ENCODE measurements around the gene LGMN. TPM values are rescaled to one million over a fixed set of nuclear protein-coding genes. Genes with fewer than 3 reads are reported as not detected.

LGMN gene
- total and polyA plus RNA-seq, 9 of the 15 experiments (the other 6 are each of a cell fraction or from before 2014, with no cell fraction given), result 0.05 to 1.4 (median 0.43) TPM; not detected in 2

DNA sequence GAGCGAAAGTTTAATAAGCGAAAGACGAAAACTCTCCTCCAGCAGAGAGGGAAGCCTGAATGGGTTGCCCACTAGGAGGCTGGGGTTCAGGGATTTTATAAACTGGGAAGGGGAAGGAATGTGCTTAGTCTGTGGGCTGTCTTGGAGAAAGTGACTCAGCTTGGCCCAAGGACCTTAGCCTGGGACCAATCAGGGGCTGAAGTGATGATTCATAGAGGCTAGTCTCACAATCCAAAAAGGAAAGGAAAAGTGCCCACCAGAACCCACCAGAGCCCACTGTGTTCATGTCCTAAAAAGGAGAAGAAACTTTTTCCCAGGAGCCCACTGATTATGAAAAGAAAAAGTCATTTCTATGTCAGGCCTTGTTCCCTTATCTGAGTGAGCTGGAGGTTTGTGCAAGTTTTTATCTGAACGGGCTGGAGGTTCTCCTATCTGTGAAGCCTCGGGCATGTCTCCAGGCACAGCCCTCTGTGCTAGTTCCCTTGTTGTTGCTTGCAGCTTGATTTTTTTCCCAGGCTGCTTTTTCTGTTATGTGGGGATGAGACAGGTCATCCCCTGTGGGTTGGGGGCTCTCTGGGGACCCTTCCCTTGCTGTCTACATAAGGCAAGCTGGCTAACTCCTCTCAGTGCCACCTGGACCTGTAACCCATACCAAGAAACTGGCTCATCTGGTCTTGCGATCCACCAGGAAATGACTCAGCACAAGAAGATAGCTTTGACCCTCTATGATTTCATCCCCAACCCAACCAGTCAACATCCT lies 37.4 kb upstream of the LGMN start:
- peak overlapping the region; percentile 49 for H2AFZ ChIP-seq (ENCODE audit: low read depth, low read length)
- in situ Hi-C loops (cut with MboI) (no loop called here), intact Hi-C loops (cut with micrococcal nuclease) (no loop called here)
- no peaks in the 10 kb centered on the region for H4K20me1 ChIP-seq (replicated peaks; ENCODE audit: control insufficient read depth, insufficient read depth, low read length)
- no TSS peak for BruUV-seq (replicated peaks)
- CTCF ChIA-PET (ENCODE audit: low intra/inter-chr PET ratio), result interaction anchor here (1.5 to 2.5 kb wide), 2 partner anchors 68 to 99 kb away, joined by 3 to 14 read pairs; no protein-coding TSS in a partner anchor
- WGBS (ENCODE audit: insufficient coverage, low coverage, missing lambda C conversion rate), result 21% methylated on average over 6 of the region's 6 CpGs
- no peaks in the 10 kb centered on the region for H3K79me2 ChIP-seq (ENCODE audit: control insufficient read depth, insufficient read depth, low read length)
- POLR2A ChIA-PET, result interaction anchor here (1.4 kb wide), 1 partner anchor 68 kb away, joined by 3 read pairs; no protein-coding TSS in a partner anchor
- DNase-seq (ENCODE audit: extremely low read depth in 1 of 4, low spot score in 3 of 4), result peak; percentile 27 to 62 (median 30)
- peak overlapping the region; percentile 31 for H3K4me2 ChIP-seq (ENCODE audit: insufficient read depth, low read length)
- peak overlapping the region; percentile 49; the same call in 2 of the 3 replicates for H3K27ac ChIP-seq (ENCODE audit: extremely low read depth, low read depth, low read length)
- no peak overlapping the region for H3K4me3 ChIP-seq
- H3K9ac ChIP-seq (ENCODE audit: insufficient read depth in 1 of 2, low read depth in 2 of 2, low read length in 2 of 2), result no peak overlapping the region
- no peaks in the 10 kb centered on the region for H3K9me1 ChIP-seq (ENCODE audit: control insufficient read depth, insufficient read depth, low read length)
- peak; percentile 85 for ATAC-seq
- no peaks in the 10 kb centered on the region for H3K36me3 ChIP-seq (ENCODE audit: control insufficient read depth, insufficient read depth, low read length)
- peak; percentile 77 for FAIRE-seq
- peaks cover 0 to 11% of the 10 kb centered on the region in 2 experiments; a peak in 3 of 5 replicates for H3K4me1 ChIP-seq (replicated peaks in 1 of 2; ENCODE audit: control insufficient read depth in 2 of 2, insufficient read depth in 2 of 2, low read length in 2 of 2)
- peaks cover 5% of the 10 kb centered on the region; the same call in 1 of the 2 replicates for H3K9me3 ChIP-seq (replicated peaks; ENCODE audit: control insufficient read depth, insufficient read depth, low read depth, low read length)
- H3K27me3 ChIP-seq (ENCODE audit: control insufficient read depth in 2 of 2, insufficient read depth in 2 of 2, low read length in 2 of 2), result no peaks in the 10 kb centered on the region
- TF ChIP-seq JUND (IDR thresholded peaks at IDR 0.05; ENCODE audit: borderline replicate concordance, low read depth, low read length) (peak; percentile 59; the same call in 1 of the 2 replicates), JUND (tag; IDR thresholded peaks at IDR 0.05; ENCODE audit: borderline replicate concordance, low read depth, low read length) (peak; percentile 43; the same call in 1 of the 3 replicates), MAFG (tag; conservative IDR thresholded peaks at IDR 0.05) (peak; percentile 71), FOSL1 (tag; conservative IDR thresholded peaks at IDR 0.05) (peak; percentile 88), MEIS2 (IDR thresholded peaks at IDR 0.05; ENCODE audit: partially characterized antibody) (peak; percentile 7), MTA2 (IDR thresholded peaks at IDR 0.05; ENCODE audit: low read depth) (no peak), CBFA2T2 (conservative IDR thresholded peaks at IDR 0.05) (peak; percentile 53), NRF1 (conservative IDR thresholded peaks at IDR 0.05 in 1 of 2, IDR thresholded peaks at IDR 0.05 in 1 of 2) (peak; percentile 39), ARID1B (IDR thresholded peaks at IDR 0.05) (peak; percentile 77), SUPT5H (IDR thresholded peaks at IDR 0.05) (no peak), TEAD4 (IDR thresholded peaks at IDR 0.05; ENCODE audit: low read length) (peak; percentile 44; the same call in 1 of the 2 replicates), TEAD4 (CRISPR knock-in tag; IDR thresholded peaks at IDR 0.05; ENCODE audit: borderline replicate concordance) (no peak), L3MBTL2 (IDR thresholded peaks at IDR 0.05) (0 out of 2 replicates have a peak, but pooled peaks have one; percentile 41), ZNF232 (CRISPR knock-in tag; IDR thresholded peaks at IDR 0.05) (no peak), ZNF766 (CRISPR knock-in tag; conservative IDR thresholded peaks at IDR 0.05) (peak; percentile 63), HDAC2 (IDR thresholded peaks at IDR 0.05) (peak; percentile 13; the same call in 1 of the 2 replicates), MAFF (IDR thresholded peaks at IDR 0.05; ENCODE audit: low read length) (peak; percentile 45; the same call in 1 of the 2 replicates), NFE2 (IDR thresholded peaks at IDR 0.05; ENCODE audit: low read depth) (peak; percentile 78), KDM1A (IDR thresholded peaks at IDR 0.05) (0 out of 4 replicates have a peak, but pooled peaks of 1 of the 2 experiments have one; percentile 24), FOXK1 (CRISPR knock-in tag; IDR thresholded peaks at IDR 0.05; ENCODE audit: borderline replicate concordance) (no peak)
- TF ChIP-seq, protein P1, sequence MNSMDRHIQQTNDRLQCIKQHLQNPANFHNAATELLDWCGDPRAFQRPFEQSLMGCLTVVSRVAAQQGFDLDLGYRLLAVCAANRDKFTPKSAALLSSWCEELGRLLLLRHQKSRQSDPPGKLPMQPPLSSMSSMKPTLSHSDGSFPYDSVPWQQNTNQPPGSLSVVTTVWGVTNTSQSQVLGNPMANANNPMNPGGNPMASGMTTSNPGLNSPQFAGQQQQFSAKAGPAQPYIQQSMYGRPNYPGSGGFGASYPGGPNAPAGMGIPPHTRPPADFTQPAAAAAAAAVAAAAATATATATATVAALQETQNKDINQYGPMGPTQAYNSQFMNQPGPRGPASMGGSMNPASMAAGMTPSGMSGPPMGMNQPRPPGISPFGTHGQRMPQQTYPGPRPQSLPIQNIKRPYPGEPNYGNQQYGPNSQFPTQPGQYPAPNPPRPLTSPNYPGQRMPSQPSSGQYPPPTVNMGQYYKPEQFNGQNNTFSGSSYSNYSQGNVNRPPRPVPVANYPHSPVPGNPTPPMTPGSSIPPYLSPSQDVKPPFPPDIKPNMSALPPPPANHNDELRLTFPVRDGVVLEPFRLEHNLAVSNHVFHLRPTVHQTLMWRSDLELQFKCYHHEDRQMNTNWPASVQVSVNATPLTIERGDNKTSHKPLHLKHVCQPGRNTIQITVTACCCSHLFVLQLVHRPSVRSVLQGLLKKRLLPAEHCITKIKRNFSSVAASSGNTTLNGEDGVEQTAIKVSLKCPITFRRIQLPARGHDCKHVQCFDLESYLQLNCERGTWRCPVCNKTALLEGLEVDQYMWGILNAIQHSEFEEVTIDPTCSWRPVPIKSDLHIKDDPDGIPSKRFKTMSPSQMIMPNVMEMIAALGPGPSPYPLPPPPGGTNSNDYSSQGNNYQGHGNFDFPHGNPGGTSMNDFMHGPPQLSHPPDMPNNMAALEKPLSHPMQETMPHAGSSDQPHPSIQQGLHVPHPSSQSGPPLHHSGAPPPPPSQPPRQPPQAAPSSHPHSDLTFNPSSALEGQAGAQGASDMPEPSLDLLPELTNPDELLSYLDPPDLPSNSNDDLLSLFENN (IDR thresholded peaks at IDR 0.05; ENCODE audit: low read depth in 2 of 2, low read length in 2 of 2), result no peak
